Measurements from ENCODE around the gene CYP3A7. TPM values are rescaled to one million over a fixed set of nuclear protein-coding genes. Genes with fewer than 3 reads are reported as not detected.

CYP3A7 gene
- total and polyA plus RNA-seq, 2 of the 13 experiments (the other 11 are each of a cell fraction or from before 2014, with no cell fraction given): 5.8 to 6.4 TPM

GRCh38 chr7:99679032-99679399, 56.0 kb downstream of the CYP3A7 start (continued):
- TF ChIP-seq, protein P1, sequence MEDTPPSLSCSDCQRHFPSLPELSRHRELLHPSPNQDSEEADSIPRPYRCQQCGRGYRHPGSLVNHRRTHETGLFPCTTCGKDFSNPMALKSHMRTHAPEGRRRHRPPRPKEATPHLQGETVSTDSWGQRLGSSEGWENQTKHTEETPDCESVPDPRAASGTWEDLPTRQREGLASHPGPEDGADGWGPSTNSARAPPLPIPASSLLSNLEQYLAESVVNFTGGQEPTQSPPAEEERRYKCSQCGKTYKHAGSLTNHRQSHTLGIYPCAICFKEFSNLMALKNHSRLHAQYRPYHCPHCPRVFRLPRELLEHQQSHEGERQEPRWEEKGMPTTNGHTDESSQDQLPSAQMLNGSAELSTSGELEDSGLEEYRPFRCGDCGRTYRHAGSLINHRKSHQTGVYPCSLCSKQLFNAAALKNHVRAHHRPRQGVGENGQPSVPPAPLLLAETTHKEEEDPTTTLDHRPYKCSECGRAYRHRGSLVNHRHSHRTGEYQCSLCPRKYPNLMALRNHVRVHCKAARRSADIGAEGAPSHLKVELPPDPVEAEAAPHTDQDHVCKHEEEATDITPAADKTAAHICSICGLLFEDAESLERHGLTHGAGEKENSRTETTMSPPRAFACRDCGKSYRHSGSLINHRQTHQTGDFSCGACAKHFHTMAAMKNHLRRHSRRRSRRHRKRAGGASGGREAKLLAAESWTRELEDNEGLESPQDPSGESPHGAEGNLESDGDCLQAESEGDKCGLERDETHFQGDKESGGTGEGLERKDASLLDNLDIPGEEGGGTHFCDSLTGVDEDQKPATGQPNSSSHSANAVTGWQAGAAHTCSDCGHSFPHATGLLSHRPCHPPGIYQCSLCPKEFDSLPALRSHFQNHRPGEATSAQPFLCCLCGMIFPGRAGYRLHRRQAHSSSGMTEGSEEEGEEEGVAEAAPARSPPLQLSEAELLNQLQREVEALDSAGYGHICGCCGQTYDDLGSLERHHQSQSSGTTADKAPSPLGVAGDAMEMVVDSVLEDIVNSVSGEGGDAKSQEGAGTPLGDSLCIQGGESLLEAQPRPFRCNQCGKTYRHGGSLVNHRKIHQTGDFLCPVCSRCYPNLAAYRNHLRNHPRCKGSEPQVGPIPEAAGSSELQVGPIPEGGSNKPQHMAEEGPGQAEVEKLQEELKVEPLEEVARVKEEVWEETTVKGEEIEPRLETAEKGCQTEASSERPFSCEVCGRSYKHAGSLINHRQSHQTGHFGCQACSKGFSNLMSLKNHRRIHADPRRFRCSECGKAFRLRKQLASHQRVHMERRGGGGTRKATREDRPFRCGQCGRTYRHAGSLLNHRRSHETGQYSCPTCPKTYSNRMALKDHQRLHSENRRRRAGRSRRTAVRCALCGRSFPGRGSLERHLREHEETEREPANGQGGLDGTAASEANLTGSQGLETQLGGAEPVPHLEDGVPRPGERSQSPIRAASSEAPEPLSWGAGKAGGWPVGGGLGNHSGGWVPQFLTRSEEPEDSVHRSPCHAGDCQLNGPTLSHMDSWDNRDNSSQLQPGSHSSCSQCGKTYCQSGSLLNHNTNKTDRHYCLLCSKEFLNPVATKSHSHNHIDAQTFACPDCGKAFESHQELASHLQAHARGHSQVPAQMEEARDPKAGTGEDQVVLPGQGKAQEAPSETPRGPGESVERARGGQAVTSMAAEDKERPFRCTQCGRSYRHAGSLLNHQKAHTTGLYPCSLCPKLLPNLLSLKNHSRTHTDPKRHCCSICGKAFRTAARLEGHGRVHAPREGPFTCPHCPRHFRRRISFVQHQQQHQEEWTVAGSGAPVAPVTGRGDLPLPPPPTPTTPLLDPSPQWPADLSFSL (CRISPR knock-in tag; IDR thresholded peaks at IDR 0.05): no peak
- no peak for TF ChIP-seq ZNF24 (IDR thresholded peaks at IDR 0.05)
- no peak for TF ChIP-seq HDAC2 (CRISPR knock-in tag; IDR thresholded peaks at IDR 0.05)
- TF ChIP-seq TIGD3 (CRISPR knock-in tag; IDR thresholded peaks at IDR 0.05; ENCODE audit: borderline replicate concordance): no peak
- no peak for TF ChIP-seq FOXC1 (CRISPR knock-in tag; IDR thresholded peaks at IDR 0.05; ENCODE audit: borderline replicate concordance)
- TF ChIP-seq NCOA1 (CRISPR knock-in tag; IDR thresholded peaks at IDR 0.05): no peak
- TF ChIP-seq HMG20B (CRISPR knock-in tag; conservative IDR thresholded peaks at IDR 0.05): no peak
- no peak for TF ChIP-seq LRRFIP1 (CRISPR knock-in tag; conservative IDR thresholded peaks at IDR 0.05)
- no peak for TF ChIP-seq ZNF816 (CRISPR knock-in tag; IDR thresholded peaks at IDR 0.05; ENCODE audit: borderline replicate concordance)
- no peak for TF ChIP-seq PLSCR1 (CRISPR knock-in tag; IDR thresholded peaks at IDR 0.05; ENCODE audit: borderline replicate concordance)
- no peak for TF ChIP-seq AHR (CRISPR knock-in tag; IDR thresholded peaks at IDR 0.05)
- TF ChIP-seq MEF2D (CRISPR knock-in tag; IDR thresholded peaks at IDR 0.05): no peak
- TF ChIP-seq ZSCAN5A (CRISPR knock-in tag; IDR thresholded peaks at IDR 0.05; ENCODE audit: borderline replicate concordance): no peak
- no peak for TF ChIP-seq ZNF547 (CRISPR knock-in tag; IDR thresholded peaks at IDR 0.05)
- no peak for TF ChIP-seq TEAD2 (CRISPR knock-in tag; IDR thresholded peaks at IDR 0.05)
- TF ChIP-seq ATF7-NPFF (CRISPR knock-in tag; IDR thresholded peaks at IDR 0.05; ENCODE audit: low read depth): no peak
- TF ChIP-seq HNF4A (CRISPR knock-in tag; IDR thresholded peaks at IDR 0.05): no peak
